D721Med (cell line): ENCODE data around the gene GRK5.

Experiments used
- DNase-seq: peaks from one replicate; pipeline ENCODE4 v3.0.0; 2011; ENCODE audit warnings: low spot score; ENCODE audit not compliant: insufficient read length
- FAIRE-seq: peaks from 2 replicates; lab custom pipeline; 2011; peaks lifted over from hg19 to GRCh38; lab: Jason Lieb, UNC
- CTCF ChIP-seq: IDR thresholded peaks from 2 replicates; pipeline ENCODE4 v1.5.1; 2012; ENCODE audit warnings: mild to moderate bottlenecking, control low read depth; ENCODE audit not compliant: insufficient read depth; ENCODE audit errors: missing control alignments

GRK5 gene

GRCh38 chr10:119416855-119417254 is 209.5 kb downstream of the GRK5 start:
- DNase-seq (peak; percentile 73), FAIRE-seq (no peak)
- peak; percentile 77 for TF ChIP-seq CTCF

GRCh38 chr10:119417852-119418251 is 210.5 kb downstream of the GRK5 start:
- no peak for DNase-seq
- TF ChIP-seq CTCF, result no peak
- no peak for FAIRE-seq

- DNase-seq (no peak), FAIRE-seq (no peak)
- no peak for TF ChIP-seq CTCF
These were observed 211.0 kb downstream of the GRK5 start for GRCh38 chr10:119418362-119418761.

- TF ChIP-seq CTCF, result no peak
- DNase-seq (no peak), FAIRE-seq (no peak)
These were observed 212.6 kb downstream of the GRK5 start for GRCh38 chr10:119419931-119420330.

- DNase-seq, result no peak
- FAIRE-seq, result no peak
- no peak for TF ChIP-seq CTCF
These were observed 213.8 kb downstream of the GRK5 start for GRCh38 chr10:119420950-119421875.

GRCh38 chr10:119421891-119422681 is 214.7 kb downstream of the GRK5 start:
- DNase-seq (no peak), FAIRE-seq (no peak)
- TF ChIP-seq CTCF, result no peak
